Activated CD4-positive, alpha-beta memory T cell treated with anti-CD3 and anti-CD28 coated beads for 36 hours (primary cell): Measurements from ENCODE around the gene COG7. TPM values are rescaled to one million over a fixed set of nuclear protein-coding genes. Genes with fewer than 3 reads are reported as not detected.
"Not testable (repeated sequence)": the region's sequence is repeated elsewhere in the genome, so short reads cannot be mapped to it uniquely, and the experiment has no call there.

Source experiments
- CTCF ChIA-PET: fragments of 350-600 bp; sonication (Branson Sonifier 250); formaldehyde crosslinking; loops from one replicate; lab custom pipeline; 2021; ENCODE audit warnings: antibody characterized with exemption, inconsistent platforms; lab: Charles Lee
- POLR2A ChIA-PET: fragments of 350-600 bp; sonication (Branson Sonifier 250); formaldehyde crosslinking; loops from one replicate; lab custom pipeline; 2021; ENCODE audit warnings: antibody characterized with exemption; lab: Charles Lee
- DNase-seq: peaks from one replicate; pipeline ENCODE4 v3.0.0-alpha.2; 2020
- H3K27ac Mint-ChIP-seq: one replicate; pipeline ENCODE4 v1.8.0; 2021; ENCODE audit warnings: mixed read lengths
- H3K27me3 Mint-ChIP-seq: one replicate; pipeline ENCODE4 v1.8.0; 2021; ENCODE audit warnings: mixed read lengths
- H3K36me3 Mint-ChIP-seq: one replicate; pipeline ENCODE4 v1.8.0; 2021; ENCODE audit warnings: mixed read lengths
- H3K4me1 Mint-ChIP-seq: one replicate; pipeline ENCODE4 v1.8.0; 2021; ENCODE audit warnings: low read depth, mixed read lengths
- H3K4me3 Mint-ChIP-seq: one replicate; pipeline ENCODE4 v1.8.0; 2021; ENCODE audit warnings: mild to moderate bottlenecking, mixed read lengths
- H3K9me3 Mint-ChIP-seq: one replicate; pipeline ENCODE4 v1.8.0; 2021; ENCODE audit warnings: mixed read lengths
- intact Hi-C: fragments of 100-400 bp; cut with micrococcal nuclease; formaldehyde crosslinking; loops from one replicate; pipeline ENCODE4 v1.15.1; 2023
- total RNA-seq, 2 experiments: library from RNA; stranded (reverse); gene quantifications; one replicate each; pipeline ENCODE4 v1.2.3, GENCODE V29; 2021

The COG7 gene
- total RNA-seq, 2 experiments from 2014 or later, result 17.0 to 18.1 TPM

DNA sequence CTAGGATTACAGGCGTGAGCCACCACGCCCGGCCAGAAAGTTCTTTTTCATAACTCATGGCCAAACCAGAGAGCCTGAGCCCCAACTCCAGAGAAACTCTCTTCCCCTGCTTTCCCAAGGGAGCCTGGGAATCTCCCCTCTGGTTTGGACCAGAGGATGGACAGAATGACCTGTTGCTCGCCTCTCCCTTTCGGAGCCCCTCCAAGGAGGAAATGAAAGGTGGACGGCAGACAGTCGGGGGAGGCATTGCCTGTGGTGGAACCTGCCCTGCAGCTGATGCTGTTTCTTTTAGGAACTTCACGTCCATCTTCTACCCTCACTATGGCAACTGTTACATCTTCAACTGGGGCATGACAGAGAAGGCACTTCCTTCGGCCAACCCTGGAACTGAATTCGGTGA is 85.4 kb downstream of the COG7 start:
- POLR2A ChIA-PET, result no interaction called here
- Mint-ChIP-seq H3K4me1 (peaks cover 10% of the 10 kb centered on the region), H3K27ac (no peak overlapping the region), H3K9me3 (no peaks in the 10 kb centered on the region), H3K4me3 (no peak overlapping the region), H3K36me3 (no peaks in the 10 kb centered on the region), H3K27me3 (peaks cover 3% of the 10 kb centered on the region)
- CTCF ChIA-PET, result no interaction called here
- intact Hi-C loops, result no loop called here
- DNase-seq, result no peak

DNA sequence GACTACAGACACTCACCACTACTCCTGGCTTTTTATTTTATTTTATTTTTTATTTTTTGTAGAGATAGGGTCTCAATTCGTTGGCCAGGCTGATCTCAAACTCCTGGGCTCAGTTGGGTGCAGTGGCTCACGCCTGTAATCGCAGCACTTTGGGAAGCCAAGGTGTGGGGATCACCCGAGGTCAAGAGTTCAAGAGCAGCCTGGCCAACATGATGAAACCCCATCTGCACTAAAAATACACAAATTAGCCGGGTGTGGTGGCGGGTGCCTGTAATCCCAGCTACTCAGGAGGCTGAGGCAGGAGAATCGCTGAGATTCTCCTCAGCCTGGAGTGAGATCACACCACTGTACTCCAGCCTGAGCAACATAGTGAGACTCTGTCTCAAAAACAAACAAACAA is 86.6 kb downstream of the COG7 start:
- POLR2A ChIA-PET, result not testable (repeated sequence)

DNA sequence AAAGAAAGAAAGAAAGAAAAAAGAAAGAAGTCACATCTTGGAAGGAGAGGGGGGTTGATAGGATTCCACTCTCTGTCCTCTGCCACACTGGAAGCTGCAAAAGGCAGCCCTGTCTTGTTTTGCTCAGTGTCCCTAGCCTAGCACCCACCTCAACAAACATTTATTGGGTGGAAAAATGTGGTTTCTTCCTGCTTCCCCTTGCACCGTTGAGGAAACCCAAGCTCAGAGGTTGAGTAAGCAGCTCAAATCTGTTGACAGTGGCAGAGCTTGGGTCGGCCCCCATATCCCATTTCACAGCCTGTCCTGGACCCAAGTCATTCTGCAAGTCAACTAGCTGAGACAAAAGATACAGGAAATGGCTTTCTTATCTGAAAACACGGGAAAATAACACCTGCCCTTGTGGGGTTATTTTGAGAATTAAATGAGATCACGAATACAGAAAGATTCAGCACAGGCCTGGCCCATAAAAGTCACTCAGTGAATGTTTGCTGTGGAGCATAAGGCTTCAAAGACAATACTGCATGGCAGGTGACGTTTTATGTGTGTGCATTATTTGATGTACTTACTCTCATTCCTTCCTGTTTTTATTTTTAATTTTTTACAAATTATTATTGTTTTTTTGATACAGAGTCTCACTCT is 87.3 kb downstream of the COG7 start:
- Mint-ChIP-seq H3K27ac (no peak overlapping the region), H3K36me3 (no peaks in the 10 kb centered on the region), H3K4me1 (peaks cover 10% of the 10 kb centered on the region), H3K9me3 (no peaks in the 10 kb centered on the region), H3K27me3 (peaks cover 3% of the 10 kb centered on the region), H3K4me3 (no peak overlapping the region)
- POLR2A ChIA-PET, result no interaction called here
- peak; percentile 33 for DNase-seq
- CTCF ChIA-PET, result no interaction called here
- intact Hi-C loops, result no loop called here

More for the DNA sequence above, 86.6 kb downstream of the COG7 start:
- H3K36me3 Mint-ChIP-seq, H3K27me3 Mint-ChIP-seq, H3K4me3 Mint-ChIP-seq, H3K9me3 Mint-ChIP-seq, DNase-seq, intact Hi-C loops, CTCF ChIA-PET, H3K27ac Mint-ChIP-seq: not testable (repeated sequence)
- H3K4me1 Mint-ChIP-seq, result peaks cover 10% of the 10 kb centered on the region

DNA sequence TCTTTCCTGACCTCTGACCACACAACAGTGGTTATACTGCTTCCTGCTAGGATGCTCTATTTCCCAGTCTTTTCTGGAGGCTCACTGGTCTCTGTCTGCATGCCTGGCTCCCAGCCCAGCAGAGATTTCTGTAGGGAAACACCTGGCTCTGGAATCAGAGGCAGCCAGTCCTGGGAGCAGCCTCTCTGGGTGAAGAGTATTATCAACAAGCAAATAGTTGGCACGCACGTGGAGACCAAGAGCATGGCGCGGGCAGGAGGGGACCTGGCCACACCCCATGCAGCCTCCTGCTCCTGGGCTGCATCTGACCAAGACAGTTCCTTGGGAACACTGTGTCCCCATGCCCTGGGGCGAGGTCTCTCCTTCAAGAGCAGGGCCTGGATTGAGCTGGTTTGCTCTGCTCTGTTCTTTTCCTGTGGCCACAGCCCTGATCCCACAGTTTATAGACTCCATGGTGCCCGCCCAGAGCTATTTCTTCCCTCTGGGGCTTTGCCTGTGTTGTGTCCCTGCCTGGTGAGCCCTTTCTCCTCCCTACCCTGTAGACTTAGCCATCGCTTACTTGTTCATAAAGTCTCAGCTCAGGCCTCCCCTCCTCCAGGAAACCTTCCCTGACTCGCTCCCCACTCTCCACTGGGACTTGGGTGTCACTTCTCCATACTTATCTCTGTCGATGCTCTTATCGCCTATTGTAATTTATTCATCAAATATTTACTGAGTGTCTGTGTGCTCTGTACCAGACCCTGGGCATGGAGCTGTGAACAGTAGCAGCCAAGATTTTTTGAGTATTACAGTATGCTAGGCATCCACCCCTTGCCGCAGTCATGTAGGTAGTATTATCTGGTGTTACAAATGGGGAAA is 90.3 kb downstream of the COG7 start:
- CTCF ChIA-PET, result interaction anchor here (0.8 to 1.6 kb wide), 2 partner anchors 73 to 180 kb away, joined by 4 read pairs; partner anchors contain the start of gene SCNN1G
- peaks cover 10% of the 10 kb centered on the region for H3K4me1 Mint-ChIP-seq
- H3K36me3 Mint-ChIP-seq, result no peaks in the 10 kb centered on the region
- intact Hi-C loops, result no loop called here
- POLR2A ChIA-PET, result no interaction called here
- H3K4me3 Mint-ChIP-seq, result no peak overlapping the region
- H3K27ac Mint-ChIP-seq, result no peak overlapping the region
- DNase-seq, result no peak
- no peaks in the 10 kb centered on the region for H3K27me3 Mint-ChIP-seq
- no peaks in the 10 kb centered on the region for H3K9me3 Mint-ChIP-seq

DNA sequence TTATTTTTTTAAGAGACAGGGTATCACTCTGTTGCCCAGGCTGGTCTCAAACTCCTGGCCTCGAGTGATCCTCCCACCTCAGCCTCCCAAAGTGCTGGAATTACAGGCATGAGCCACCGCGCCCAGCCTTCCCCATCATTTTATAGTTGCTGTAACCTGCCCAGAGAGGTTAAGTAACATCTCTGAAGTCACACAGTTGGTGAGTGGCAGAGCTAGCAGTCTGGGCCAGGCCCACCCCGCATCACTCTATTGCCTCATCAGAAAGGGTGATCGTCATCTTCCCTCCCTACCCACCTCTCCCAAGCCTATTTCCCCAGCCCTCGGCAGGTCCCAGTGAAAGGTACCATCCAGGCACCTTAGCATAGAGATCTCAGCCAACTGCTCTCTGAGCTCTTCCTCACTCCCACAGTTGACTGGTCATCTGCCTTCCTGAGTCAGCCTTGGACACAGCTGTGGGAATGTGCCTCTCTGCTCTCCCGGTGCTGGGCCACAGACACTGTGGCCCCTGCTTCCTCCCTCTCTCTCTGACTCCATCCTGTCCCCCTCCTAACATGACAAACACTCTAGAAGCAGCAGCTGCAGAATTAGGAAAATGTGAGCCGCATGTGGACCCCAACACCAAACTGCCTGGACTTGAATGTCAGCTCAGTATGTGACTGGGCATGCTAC is 93.8 kb downstream of the COG7 start:
- no peak overlapping the region for H3K4me3 Mint-ChIP-seq
- no peaks in the 10 kb centered on the region for H3K36me3 Mint-ChIP-seq
- POLR2A ChIA-PET, result no interaction called here
- H3K27ac Mint-ChIP-seq, result no peak overlapping the region
- no peak for DNase-seq
- intact Hi-C loops, result no loop called here
- H3K4me1 Mint-ChIP-seq, result peaks cover under 1% of the 10 kb centered on the region
- H3K27me3 Mint-ChIP-seq, result peaks cover 3% of the 10 kb centered on the region
- CTCF ChIA-PET, result interaction anchor here (0.6 kb wide), 1 partner anchor 1085 kb away, joined by 3 read pairs; no protein-coding TSS in a partner anchor
- H3K9me3 Mint-ChIP-seq, result no peaks in the 10 kb centered on the region

DNA sequence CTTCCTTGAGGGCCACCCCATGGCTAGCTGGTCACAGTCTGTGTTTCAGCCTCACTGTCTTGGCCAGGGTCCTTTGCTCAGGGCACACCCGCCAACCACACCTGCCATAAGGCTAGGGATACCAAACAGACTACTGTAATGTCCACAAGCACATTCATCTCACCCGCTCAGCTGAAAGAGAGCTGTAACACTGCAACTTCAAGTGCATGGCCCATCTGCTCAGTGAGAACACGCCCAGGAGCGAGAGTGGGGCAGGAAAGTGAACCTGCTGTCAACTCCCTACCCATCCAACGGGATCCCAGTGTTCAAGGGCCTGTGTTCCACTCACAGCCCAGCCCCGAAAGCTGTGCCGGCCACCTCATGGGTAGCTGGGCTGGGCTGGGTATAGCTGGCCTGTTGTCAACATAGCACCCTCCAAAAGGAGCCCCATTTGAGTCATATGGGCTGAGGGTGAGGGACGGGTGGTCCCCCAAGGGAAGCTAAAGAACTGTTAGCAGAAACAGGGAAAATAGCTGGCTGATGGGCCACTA is 95.2 kb downstream of the COG7 start:
- intact Hi-C loops, result no loop called here
- POLR2A ChIA-PET, result no interaction called here
- Mint-ChIP-seq H3K4me3 (no peak overlapping the region), H3K27me3 (peaks cover 3% of the 10 kb centered on the region), H3K9me3 (no peaks in the 10 kb centered on the region), H3K4me1 (no peaks in the 10 kb centered on the region), H3K36me3 (no peaks in the 10 kb centered on the region), H3K27ac (no peak overlapping the region)
- CTCF ChIA-PET, result interaction anchor here (1.3 kb wide), 1 partner anchor 78 kb away, joined by 4 read pairs; no protein-coding TSS in a partner anchor
- no peak for DNase-seq

DNA sequence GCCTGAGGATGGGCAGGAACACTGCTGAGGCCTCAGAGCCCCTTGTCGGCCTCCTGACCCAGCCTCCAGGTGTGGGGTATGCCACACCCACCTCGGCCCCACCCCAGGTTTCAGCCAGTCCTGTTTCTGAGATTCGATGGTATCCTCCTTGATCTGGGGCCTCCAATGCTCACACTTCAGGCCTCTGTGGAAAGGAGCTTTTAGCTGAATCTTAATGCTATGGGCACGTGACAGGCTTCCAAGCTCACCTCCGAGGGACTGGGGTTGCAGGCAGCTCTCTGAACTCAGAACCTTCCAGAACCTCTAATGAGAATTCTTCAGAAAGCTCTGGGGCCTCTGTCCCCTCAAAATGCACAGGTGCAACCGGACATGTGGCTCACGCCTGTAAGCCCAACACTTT is 96.0 kb downstream of the COG7 start:
- DNase-seq, result no peak
- Mint-ChIP-seq H3K27ac (no peak overlapping the region), H3K9me3 (peaks cover 3% of the 10 kb centered on the region), H3K4me3 (no peak overlapping the region), H3K36me3 (no peaks in the 10 kb centered on the region), H3K4me1 (no peaks in the 10 kb centered on the region), H3K27me3 (peaks cover 3% of the 10 kb centered on the region)
- ChIA-PET POLR2A (no interaction called here), CTCF (interaction anchor here (1.3 kb wide), 1 partner anchor 79 kb away, joined by 4 read pairs; no protein-coding TSS in a partner anchor)
- intact Hi-C loops, result no loop called here

DNA sequence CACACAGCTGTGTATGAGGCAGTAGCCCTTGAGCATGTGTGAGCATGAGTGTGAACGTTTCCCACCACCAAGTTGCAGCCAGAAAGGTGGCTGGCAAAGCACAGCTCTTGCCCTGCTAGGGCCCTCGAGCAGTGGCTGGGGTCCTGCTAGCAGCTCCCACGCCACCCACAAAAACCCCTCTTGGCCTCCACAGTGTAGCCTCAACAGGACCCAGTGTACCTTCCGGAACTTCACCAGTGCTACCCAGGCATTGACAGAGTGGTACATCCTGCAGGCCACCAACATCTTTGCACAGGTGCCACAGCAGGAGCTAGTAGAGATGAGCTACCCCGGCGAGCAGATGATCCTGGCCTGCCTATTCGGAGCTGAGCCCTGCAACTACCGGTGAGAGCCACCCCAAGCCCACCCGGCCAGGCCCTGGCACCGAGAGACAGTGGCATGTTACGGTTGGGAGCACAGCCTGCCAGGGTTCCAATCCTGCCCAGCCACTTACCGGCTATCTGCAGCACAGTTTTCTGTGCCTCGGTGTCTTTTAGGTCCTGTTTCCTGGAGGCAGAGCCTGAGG is 97.8 kb downstream of the COG7 start:
- Mint-ChIP-seq H3K4me1 (no peaks in the 10 kb centered on the region), H3K27ac (no peak overlapping the region), H3K36me3 (no peaks in the 10 kb centered on the region), H3K4me3 (no peak overlapping the region), H3K27me3 (peaks cover 3% of the 10 kb centered on the region), H3K9me3 (peaks cover 3% of the 10 kb centered on the region)
- POLR2A ChIA-PET, result no interaction called here
- intact Hi-C loops, result no loop called here
- no peak for DNase-seq
- CTCF ChIA-PET, result no interaction called here

DNA sequence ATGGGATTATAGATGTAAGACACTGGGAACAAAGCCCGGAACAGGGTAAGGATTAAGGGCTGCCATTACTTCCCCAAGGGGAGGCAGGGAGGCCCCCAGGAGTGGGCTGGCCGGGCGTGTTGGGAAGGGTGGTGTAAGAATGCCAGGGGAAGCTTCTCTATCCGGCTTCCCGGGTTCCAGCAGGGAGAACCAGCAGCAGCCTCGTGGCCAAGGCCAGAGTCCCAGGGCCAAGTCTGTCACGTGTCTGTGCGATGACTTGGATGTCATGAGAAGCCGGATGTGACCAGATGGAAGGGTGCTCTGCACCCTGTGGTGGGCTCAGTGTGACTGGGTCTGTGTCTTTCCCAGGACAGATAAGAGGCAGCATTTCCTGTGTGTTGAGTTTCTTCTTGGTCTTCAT is 98.7 kb downstream of the COG7 start:
- CTCF ChIA-PET, result no interaction called here

DNA sequence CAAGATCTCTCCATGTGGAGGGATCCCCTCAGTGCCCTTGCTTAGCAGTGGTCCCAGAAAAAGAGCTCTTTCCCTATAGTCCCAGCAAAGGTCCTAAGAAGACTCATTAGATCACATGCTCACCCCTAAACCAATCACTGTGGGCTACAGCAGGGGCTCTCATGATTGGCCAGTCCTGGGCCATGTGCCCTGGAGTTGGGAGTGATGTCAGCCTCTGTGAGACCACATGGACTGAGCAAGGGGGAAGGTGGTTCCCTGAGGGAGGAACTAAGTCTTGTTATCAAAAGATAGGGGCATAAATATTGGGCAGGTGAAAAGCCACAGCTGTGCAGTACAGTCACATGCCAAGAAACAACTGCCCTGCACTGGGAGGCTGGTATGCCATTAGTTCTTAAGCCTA is 99.5 kb downstream of the COG7 start:
- intact Hi-C loops, result no loop called here
- Mint-ChIP-seq H3K36me3 (no peaks in the 10 kb centered on the region), H3K27ac (no peak overlapping the region), H3K4me3 (no peak overlapping the region), H3K4me1 (no peaks in the 10 kb centered on the region), H3K27me3 (peaks cover 4% of the 10 kb centered on the region), H3K9me3 (peaks cover 3% of the 10 kb centered on the region)
- POLR2A ChIA-PET, result interaction anchor here (0.6 kb wide), 1 partner anchor 181 kb away, joined by 3 read pairs; no protein-coding TSS in a partner anchor
- CTCF ChIA-PET, result no interaction called here
- DNase-seq, result no peak

More for the DNA sequence above, 98.7 kb downstream of the COG7 start:
- Mint-ChIP-seq H3K27ac (no peak overlapping the region), H3K36me3 (no peaks in the 10 kb centered on the region), H3K4me1 (no peaks in the 10 kb centered on the region), H3K27me3 (peaks cover 4% of the 10 kb centered on the region), H3K4me3 (no peak overlapping the region), H3K9me3 (peaks cover 3% of the 10 kb centered on the region)
- DNase-seq, result no peak
- intact Hi-C loops, result no loop called here
- POLR2A ChIA-PET, result no interaction called here

DNA sequence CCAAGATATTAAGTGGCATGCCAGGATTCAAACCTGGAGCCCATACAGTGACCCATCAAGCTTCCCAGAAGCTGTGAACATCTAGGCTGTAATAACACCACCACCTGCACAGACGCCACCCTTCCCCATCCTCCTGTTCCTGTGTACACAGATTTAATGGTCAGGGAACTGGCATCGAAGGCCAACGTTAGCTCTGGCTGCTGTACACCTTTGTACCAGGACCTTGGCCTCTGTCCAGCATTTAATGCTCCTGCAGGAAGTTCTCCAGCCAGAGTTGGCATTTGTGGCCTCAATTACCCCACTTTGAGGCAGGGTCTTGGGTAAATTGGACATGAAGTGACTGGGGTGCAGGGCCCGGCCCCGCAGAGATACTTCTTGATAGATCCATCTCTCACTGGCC is 101.6 kb downstream of the COG7 start:
- intact Hi-C loops, result no loop called here
- peaks cover 3% of the 10 kb centered on the region for H3K9me3 Mint-ChIP-seq
- H3K4me3 Mint-ChIP-seq, result no peak overlapping the region
- no peaks in the 10 kb centered on the region for H3K4me1 Mint-ChIP-seq
- POLR2A ChIA-PET, result no interaction called here
- H3K27ac Mint-ChIP-seq, result no peak overlapping the region
- no peaks in the 10 kb centered on the region for H3K36me3 Mint-ChIP-seq
- DNase-seq, result no peak
- CTCF ChIA-PET, result no interaction called here
- H3K27me3 Mint-ChIP-seq, result peaks cover 6% of the 10 kb centered on the region
